ELF-1 (cell line): Measurements from ENCODE around the gene P2RY8.
A peak's percentile ranks its signal among the peaks of the same experiment; 100 is the strongest.
"Not testable (repeated sequence)": the region's sequence is repeated elsewhere in the genome, so short reads cannot be mapped to it uniquely, and the experiment has no call there.

ENCODE experiments used
- DNase-seq: peaks from one replicate; pipeline ENCODE4 v3.0.0-alpha.2; 2016; ENCODE audit warnings: low read depth, low spot score

Gene P2RY8

DNA sequence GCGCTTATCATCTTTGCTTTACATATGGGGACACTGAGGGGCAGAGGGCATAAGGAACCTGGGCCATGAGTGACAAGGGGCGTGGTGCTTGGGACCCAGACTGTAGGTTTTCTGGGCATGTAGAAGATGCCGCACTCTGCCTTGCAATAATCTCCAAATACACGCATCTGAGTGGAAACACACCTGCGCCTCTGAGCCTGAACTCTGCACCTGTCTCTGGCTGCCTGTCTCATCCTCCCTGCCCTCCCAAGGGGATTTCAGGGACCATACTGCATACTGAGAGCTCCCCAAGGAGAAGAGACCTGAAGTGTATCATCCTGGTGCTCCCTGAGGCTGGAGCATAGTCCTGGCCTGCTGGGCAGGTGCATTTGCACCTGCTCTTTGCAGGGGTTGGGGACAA, 49.6 kb downstream of the P2RY8 start:
- no peak for DNase-seq

DNA sequence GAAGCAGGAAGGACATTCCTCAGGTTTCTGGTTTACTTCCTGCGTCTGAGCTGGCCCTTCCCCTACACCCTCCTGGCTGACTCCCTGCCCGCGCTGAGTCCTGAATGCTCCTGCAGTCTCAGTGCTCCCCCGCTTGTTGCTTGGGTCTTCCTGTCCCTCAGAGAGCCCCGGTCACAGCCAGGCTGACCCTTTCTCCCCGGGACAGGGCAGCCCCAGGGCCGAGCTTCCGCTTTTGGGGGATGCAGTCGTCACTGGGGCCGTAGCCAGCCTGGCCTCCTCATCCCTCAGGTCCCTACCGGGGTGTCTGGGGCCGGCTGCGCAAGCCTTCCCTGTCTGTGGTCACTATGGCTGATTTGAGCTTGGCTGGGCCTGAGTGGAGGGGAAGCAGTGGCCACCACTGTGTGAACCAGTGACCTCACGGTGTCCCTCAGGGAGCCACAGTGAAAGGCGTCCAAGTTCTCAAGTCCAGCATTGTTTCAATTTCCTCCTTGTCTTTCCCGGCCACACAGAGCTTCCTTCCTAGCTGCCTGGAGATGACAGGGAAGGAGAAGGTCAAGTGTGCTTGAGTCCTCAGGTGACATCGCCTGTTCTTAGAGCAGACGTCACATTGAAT, 50.1 kb downstream of the P2RY8 start:
- DNase-seq = no peak

DNA sequence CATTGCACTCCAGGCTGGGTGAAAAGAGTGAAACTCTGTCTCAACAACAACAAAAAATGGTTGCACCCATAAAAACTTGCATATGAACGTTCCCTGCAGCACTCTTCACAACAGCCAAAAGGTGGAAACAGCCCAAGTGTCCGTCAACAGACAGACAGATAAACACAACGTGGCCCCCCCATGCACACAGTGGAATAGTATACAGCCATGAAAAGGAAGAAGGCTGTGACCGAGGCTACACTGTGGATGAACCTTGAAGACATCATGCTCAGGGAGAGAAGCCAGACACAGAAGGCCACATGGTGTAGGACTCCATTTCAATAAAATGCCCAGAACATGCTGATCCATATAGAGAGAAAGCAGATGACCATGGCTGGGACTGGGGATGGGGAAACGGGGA, 50.8 kb downstream of the P2RY8 start:
- DNase-seq = no peak

DNA sequence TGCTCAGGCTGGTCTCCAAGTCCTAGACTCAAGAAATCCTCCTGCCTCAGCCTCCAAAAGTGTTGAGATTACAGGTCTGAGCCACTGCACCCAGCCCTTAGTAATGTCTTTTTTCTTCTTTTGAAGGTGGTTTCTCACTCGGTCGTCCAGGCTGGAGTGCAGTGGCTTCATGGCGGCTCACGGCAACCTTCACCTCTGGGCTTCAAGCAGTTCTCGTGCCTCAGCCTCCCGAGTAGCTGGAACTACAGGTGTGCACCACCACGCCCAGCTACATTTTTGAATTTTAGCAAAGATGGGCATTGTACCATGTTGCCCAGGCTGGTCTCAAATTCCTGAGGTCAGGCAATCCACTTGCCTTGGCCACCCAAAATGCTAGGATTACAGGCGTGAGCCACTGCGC, 52.0 kb downstream of the P2RY8 start:
- no peak for DNase-seq

DNA sequence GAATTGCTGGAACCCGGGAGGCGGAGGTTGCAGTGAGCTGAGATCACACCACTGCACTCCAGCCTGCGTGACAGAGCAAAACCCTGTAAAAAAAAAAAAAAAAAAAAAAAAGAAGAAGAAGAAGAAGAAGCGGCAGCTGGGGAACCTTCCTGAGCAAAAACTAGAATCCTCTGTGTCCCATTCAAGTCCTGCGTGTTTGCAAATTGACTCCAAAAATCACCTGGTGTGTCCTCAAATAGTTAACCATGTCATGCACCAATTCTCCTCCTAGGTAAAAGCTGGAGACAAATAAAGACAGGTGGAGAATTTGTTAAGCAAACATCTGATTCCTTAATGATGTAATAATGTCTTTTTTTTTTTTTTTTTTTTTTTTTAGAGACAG, 52.4 kb downstream of the P2RY8 start:
- DNase-seq = no peak

DNA sequence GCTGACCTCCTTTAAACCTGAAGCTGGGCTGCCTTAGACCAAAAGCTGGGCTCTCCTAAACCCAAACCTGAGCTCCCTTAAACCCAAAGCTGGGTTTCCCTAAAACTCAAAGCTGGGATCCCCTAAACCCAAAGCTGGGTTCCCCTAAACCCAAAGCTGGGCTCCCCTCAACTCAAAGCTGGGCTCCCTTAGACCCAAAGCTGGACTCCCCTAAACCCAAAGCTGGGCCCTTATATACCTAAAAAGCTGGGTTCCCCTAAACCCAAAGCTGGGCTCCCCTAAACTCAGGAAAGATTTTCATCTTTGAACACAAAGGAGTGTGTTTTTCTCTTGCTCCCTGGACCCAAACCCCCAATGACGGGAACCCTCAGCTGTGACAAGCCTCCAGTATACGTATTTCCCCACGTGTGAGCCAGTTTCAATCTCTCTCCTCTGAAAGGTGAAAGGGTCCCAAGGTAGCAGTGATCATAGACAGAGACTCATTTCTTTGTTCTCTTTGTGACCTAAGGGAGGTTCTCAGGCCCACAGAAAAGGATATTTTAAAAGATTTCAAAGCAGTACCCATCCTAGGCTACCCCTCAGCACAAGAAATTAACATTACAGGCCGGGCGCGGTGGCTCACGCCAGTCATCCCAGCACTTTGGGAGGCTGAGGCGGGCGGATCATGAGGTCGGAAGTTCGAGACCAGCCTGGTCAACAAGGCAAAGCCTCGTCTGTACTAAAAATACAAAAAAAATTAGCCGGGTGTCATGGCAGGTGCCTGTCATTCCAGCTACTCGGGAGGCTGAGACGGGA, 52.9 kb downstream of the P2RY8 start:
- no peak for DNase-seq

DNA sequence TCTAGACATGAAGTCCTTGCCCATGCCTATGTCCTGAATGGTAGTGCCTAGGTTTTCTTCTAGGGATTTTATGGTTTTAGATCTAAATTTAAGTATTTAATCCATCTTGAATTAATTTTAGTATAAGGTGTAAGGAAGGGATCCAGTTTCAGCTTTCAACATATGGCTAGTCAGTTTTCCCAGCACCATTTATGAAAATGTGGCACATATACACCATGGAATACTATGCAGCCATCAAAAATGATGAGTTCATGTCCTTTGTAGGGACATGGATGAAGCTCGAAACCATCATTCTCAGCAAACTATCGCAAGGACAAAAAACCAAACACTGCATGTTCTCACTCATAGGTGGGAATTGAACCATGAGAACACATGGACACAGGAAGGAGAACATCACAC, 54.5 kb downstream of the P2RY8 start:
- DNase-seq = not testable (repeated sequence)

DNA sequence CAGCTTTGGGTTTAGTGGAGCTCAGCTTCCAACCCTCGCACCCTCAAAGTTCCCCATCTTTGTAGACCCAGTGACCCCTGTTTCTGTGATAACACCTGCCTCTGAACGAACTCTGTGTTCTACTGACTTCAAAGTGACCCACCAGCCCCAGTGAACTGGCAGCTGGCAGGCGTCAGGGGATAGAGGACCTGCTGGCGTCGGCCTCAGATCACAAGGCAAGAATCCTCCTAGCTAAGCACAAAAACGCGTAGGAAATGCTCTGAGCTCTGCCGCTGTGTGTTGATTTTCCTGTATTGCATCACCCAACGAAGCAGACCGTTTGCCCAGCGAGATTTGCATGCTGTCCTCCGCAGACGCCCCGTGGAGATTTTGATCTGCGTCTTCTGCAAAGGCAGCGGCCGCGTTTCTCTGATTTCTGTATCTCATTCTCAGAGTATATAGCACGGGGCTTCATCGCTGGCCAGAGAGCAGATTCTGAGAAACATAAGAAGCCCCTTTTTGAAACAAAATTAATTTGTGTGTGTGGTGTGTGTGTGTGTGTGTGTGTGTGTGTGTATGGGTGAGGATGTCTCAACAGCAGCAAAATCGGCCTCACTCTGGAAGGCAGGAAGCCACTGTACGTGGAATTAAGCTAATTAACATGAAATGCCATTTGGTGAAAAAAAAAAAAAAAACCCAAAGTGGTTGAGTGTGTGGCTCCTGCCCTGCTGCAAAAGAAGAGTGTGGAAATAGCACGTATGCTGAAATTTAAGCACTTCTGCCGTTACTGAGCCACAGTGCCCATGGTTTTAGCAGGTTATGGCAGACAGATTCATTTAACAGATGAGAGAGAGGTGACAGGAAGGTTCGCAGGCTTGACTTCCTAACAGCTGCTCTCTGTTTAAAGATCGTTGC, 55.1 kb downstream of the P2RY8 start:
- DNase-seq = peak; percentile 83

DNA sequence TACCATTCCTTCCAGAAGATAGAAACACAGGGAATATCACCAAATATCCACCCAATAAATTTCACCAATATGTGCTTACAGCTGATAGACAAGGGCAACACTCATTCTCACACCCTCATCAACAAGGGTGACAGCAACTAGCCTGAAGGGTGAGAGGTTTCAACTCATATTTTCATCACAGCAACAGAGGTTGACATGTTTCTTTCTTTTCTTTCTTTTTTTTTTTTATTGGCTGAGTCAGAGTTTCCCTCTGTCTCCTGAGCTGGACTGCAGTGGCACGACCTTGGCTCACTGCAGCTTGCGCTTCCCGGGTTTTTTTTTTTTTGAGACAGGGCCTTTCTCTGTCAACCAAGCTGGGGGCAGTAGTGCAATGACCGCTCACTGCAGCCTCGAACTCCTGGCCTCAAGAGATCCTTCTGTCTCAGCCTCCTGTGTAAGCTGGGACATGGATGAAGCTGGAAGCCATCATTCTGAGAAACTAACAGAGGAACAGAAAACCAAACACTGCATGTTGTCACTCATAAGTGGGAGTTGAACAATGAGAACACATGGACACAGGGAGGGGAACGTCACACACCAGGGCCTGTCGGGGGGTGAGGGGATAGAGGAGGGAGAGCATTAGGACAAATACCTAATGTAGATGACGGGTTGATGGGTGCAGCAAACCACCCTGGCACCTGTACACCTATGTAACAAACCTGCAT, 56.8 kb downstream of the P2RY8 start:
- DNase-seq = no peak

DNA sequence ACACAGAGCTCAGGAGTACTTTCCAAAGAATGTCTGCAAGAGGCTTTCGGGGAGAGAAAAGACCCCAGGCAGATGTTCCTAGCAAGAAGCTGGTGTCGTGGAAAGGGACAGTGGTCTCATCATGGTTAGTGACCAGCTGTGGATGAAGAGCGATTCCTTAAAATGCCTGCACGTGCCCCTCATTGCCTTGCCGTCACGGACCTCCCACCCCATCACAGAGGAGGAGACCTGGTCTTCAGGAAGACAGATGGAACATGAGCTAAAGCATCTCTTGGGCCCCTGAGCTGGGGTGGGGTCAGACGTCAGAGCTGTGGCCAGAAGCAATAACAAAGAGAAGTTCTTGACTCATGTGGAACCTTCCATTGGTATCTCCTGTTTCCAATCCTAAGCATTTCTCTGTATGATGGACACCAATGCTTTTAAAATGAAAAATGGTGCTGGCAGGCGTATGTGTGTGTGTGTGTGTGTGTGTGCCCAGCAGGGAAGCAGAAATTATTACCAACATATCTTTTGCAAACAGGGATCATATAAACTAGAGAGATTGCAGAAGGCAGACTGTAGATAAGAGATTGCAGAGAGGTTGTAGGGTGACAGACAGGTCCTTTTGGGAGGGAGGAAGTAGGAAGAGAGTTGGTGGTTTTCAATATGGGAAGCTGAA, 59.1 kb downstream of the P2RY8 start:
- no peak for DNase-seq

DNA sequence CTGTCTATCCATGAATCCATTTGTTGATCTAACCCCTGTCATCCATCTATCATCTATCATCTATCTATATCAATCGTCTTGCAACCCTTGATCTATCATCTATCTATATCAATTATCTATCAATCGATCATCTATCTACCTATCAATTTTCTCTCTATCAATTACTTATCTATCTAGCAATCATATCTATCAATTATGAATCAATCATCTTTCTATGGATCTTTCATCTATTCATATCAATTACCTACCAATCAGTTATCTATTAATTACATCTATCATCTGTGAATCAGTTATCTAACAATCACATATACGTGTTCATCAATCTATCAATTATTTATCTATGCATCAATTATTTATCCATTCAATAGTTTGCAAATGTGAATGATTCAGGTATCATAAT, 59.8 kb downstream of the P2RY8 start:
- no peak for DNase-seq

DNA sequence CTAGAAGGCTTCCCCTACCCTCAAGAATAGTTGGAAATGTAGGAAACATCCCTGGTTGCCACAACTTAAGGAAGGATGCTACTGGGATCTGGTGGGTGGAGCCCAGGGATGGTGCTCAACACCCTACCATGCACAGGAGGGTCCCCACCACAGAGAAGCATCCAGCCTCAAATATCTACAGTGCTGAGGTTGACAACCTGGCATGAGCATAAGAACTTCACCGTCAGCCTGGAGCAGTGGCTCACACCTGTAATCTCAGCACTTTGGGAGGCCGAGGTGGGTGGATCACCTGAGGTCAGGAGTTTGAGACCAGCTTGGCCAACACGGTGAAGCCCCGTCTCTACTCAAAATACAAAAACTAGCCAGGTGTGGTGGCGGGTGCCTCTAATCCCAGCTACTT, 60.3 kb downstream of the P2RY8 start:
- no peak for DNase-seq

DNA sequence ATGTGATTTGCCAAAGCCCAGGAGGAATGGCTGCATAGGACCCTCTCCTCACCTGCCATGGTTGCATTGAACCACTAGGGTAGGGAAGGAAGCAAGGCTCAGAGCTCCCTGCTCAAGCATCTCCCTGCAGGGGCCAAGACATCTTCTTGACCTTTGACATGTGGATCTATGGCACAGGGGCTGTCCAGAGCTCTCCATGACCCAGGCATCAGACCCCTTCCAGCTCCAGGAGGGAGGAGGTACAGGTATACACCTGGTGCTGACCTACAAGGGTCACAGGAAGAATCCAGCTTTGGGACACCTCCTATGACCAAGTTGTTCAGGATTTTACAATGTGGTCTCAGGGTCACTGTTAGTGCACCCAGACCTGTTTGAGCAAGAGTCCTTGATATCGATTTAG, 61.1 kb downstream of the P2RY8 start:
- no peak for DNase-seq

DNA sequence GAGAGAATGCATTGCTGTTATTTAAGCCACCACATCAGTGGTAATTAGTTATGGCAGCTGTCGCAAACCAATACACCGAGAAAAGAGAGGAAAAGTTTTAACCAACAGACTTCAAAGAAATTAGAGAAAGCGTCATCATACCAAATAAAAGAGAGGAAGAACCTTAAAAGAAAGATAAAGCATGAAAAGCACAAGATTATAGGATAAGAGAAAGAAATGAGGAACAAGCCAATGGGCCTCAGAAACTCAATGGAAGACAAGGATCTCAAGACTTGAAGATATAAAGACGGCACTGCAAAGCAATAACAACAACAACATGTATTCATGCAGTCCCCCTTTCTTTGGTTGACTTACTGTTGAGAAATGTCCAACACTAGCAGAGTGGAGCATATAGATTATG, 61.5 kb downstream of the P2RY8 start:
- no peak for DNase-seq

DNA sequence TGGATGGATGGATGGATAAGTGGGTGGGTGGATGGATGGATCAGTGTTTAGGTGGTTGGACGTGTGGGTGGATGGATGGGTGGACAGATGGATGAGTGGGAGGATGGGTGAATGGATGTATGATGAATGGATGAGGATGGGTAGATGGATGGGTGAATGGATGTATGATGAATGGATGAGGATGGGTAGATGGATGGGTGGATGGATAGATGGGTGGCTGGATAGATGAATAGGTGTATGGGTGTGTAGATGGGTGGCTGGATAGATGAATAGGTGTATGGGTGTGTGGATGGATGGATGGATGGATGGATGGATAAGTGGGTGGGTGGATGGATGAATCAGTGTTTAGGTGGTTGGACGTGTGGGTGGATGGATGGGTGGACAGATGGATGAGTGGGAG, 62.4 kb downstream of the P2RY8 start:
- DNase-seq = not testable (repeated sequence)

DNA sequence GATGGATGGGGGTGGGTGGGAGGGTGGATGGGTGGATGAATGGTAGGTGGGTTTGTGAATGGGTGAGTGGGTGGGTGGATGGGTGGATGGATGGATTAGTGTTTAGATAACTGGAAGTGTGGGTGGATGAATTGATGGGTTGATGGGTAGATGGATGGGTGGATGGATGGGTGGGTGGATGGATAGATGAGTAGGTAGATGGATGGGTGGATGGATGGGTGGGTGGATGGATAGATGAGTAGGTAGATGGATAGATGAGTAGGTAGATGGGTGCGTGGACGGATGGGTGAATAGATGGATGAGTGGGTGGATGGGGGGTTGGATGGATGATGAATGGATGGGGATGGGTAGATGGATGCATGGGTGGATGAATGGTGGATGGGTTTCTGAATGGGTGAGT, 64.0 kb downstream of the P2RY8 start:
- DNase-seq = no peak

DNA sequence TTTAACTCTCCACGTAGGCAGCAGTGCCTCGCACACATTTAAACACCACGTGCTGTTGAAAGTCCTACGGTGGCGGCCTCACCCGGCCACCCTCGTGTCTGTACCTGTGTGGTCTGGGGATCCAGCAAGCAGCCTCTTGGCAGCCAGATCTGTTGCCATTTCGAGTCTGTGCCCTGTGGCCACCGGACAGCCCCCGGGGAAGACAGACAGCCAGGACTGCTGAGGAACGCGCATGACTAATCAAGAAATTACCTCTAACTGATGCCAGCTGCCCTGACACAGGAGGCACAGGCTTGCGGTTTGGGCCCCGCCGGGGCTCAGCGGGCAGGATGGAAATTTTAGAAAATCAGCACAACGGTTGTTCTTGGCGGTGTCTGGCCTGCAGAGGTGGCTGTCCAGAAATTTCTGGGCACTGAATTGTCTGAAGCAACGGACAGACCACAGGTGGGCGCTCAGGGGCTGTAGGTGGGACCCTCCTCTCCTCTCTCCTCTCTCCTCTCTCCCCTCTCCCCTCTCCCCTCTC, 68.7 kb downstream of the P2RY8 start:
- peak; percentile 69 for DNase-seq

DNA sequence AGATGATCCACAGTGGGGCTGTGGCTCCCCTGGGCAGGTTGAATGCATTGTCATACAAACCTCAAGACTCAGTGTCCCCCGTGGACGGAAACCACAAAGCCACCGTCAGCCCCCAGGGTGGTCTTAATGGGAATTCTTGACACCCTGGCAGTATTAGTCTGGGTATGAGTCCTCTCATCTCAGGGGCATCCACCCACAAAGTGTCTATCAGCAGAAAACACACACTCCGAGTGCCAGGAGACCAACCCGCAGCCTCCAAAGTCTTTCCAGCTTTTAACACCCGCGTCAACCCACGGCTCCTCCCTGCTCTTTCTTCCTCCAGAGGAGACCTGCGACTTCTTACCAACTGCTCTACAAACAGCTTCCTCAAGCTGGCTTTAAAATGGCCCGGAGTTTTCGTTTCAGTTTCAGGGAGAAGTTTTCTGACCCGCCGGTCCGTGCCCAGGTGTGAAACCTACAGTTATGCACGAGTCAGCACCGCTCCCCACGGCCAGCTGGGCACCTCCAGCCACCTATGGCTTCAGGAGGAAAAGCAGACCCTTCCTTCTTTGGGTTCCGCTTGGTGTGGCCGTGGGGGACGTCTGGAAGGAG, 69.9 kb downstream of the P2RY8 start:
- no peak for DNase-seq

DNA sequence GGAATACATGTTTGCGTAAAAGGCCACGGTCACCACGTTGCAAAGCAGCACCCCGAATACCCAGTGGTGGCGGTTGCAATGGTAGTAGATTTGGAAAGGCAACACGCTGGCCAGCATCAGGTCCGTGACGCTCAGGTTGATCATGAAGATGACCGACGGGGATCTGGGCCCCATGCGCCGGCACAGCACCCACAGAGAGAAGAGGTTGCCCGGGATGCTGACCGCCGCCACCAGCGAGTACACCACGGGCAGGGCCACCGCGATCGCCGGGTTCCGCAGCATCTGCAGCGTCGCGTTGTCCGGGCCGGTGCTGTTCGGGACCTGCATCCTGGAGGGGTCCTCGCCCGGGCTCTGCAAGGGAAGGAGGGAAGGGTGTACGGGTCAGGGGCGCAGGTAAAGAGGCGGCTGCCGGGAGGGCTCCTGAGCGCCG, 70.7 kb downstream of the P2RY8 start:
- DNase-seq = no peak

DNA sequence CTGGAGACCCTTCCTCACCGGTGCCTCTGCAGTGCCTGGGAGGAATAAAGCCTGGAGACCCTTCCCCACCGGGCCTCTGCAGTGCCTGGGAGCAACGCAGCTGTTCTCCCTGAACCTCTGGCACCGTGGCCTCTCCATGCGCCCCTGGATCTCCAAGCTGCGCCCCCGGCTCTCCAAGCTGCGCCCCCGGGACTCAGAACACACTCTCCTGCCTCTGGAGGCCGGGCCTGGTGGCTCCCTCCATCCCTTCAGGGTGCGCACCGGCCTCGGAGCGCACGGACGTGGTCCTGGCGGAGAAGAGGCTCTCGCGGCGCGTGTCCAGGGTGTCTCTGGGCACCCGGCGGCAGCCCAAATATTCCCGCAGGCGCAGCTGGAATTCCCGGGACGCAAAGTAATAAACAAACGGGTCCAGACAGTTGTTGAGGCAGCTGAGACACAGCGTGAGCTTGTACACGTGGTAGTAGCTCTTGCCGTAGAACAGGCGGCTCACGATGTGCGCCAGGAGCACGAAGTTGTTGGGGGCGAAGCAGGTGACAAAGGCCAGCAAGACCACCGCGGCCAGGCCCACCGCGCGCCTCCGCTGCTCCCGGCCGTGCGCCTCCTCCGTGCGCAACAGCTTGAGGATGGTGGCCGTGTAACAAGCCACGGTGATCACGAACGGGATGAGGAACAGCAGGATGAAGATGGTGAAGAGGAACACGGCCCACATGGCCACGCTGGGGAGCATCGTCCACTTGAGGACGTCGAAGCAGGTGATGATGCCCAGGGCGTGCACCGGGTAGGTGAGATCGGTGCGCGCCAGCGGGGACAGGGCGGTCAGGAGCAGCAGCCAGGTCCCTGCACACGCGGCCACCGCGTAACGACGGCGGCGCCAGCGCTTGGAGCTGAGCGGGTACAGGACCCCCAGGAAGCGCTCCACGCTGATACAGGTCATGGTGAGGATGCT, 71.4 kb downstream of the P2RY8 start:
- DNase-seq = no peak
